ENCODE measurements around the gene IVNS1ABP.
"Not testable (repeated sequence)": the region's sequence is repeated elsewhere in the genome, so short reads cannot be mapped to it uniquely, and the experiment has no call there.

The IVNS1ABP gene

GRCh38 chr1:185260611-185261010 lies 56.4 kb downstream of the IVNS1ABP start:
- no peak overlapping the region for H3K4me3 ChIP-seq (ENCODE audit: low read length)
- DNase-seq (ENCODE audit: low read depth), result no peak
- TF ChIP-seq, protein P1, sequence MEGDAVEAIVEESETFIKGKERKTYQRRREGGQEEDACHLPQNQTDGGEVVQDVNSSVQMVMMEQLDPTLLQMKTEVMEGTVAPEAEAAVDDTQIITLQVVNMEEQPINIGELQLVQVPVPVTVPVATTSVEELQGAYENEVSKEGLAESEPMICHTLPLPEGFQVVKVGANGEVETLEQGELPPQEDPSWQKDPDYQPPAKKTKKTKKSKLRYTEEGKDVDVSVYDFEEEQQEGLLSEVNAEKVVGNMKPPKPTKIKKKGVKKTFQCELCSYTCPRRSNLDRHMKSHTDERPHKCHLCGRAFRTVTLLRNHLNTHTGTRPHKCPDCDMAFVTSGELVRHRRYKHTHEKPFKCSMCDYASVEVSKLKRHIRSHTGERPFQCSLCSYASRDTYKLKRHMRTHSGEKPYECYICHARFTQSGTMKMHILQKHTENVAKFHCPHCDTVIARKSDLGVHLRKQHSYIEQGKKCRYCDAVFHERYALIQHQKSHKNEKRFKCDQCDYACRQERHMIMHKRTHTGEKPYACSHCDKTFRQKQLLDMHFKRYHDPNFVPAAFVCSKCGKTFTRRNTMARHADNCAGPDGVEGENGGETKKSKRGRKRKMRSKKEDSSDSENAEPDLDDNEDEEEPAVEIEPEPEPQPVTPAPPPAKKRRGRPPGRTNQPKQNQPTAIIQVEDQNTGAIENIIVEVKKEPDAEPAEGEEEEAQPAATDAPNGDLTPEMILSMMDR (conservative IDR thresholded peaks at IDR 0.05; ENCODE audit: low read depth, low read length), result no peak

GRCh38 chr1:185258676-185259075 lies 58.4 kb downstream of the IVNS1ABP start:
- TF ChIP-seq, protein P1 (conservative IDR thresholded peaks at IDR 0.05; ENCODE audit: low read depth, low read length), result no peak
- H3K4me3 ChIP-seq (ENCODE audit: low read length), result no peak overlapping the region
- DNase-seq (ENCODE audit: low read depth), result no peak

GRCh38 chr1:185257950-185258208 lies 59.2 kb downstream of the IVNS1ABP start:
- DNase-seq (ENCODE audit: low read depth), result no peak
- TF ChIP-seq, protein P1 (conservative IDR thresholded peaks at IDR 0.05; ENCODE audit: low read depth, low read length), result no peak
- no peak overlapping the region for H3K4me3 ChIP-seq (ENCODE audit: low read length)

DNA sequence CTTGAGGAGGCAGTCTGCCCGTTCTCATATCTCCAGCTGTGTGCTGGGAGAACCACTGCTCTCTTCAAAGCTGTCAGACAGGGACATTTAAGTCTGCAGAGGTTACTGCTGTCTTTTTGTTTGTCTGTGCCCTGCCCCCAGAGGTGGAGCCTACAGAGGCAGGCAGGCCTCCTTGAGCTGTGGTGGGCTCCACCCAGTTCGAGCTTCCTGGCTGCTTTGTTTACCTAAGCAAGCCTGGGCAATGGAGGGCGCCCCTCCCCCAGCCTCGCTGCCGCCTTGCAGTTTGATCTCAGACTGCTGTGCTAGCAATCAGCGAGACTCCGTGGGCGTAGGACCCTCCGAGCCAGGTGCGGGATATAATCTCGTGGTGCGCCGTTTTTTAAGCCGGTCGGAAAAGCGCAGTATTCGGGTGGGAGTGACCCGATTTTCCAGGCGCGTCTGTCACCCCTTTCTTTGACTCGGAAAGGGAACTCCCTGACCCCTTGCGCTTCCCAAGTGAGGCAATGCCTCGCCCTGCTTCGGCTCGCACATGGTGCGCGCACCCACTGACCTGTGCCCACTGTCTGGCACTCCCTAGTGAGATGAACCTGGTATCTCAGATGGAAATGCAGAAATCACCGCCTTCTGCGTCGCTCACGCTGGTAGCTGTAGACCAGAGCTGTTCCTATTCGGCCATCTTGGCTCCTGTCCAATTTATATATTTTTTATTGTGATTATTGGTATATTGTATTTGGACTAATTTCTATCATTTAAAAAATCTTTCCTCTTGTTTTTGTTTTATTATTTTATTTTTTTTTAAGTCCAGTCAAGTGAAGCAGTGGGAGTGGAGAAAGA lies 59.7 kb downstream of the IVNS1ABP start:
- H3K4me3 ChIP-seq (ENCODE audit: low read length); DNase-seq (ENCODE audit: low read depth): not testable (repeated sequence)

GRCh38 chr1:185255595-185255994 lies 61.4 kb downstream of the IVNS1ABP start:
- not testable (repeated sequence) for DNase-seq (ENCODE audit: low read depth); H3K4me3 ChIP-seq (ENCODE audit: low read length)

DNA sequence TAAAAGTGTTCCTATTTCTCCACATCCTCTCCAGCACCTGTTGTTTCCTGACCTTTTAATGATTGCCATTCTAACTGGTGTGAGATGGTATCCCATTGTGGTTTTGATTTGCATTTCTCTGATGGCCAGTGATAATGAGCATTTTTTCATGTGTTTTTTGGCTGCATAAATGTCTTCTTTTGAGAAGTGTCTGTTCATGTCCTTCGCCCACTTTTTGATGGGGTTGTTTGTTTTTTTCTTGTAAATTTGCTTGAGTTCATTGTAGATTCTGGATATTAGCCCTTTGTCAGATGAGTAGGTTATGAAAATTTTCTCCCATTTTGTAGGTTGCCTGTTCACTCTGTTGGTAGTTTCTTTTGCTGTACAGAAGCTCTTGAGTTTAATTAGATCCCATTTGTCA lies 64.6 kb downstream of the IVNS1ABP start:
- H3K4me3 ChIP-seq (ENCODE audit: low read length); DNase-seq (ENCODE audit: low read depth): not testable (repeated sequence)

- not testable (repeated sequence) for H3K4me3 ChIP-seq (ENCODE audit: low read length); DNase-seq (ENCODE audit: low read depth)
Measured at GRCh38 chr1:185251928-185252327, 65.1 kb downstream of the IVNS1ABP start.

GRCh38 chr1:185250063-185250462 lies 67.0 kb downstream of the IVNS1ABP start:
- no peak for DNase-seq (ENCODE audit: low read depth)
- H3K4me3 ChIP-seq (ENCODE audit: low read length), result no peak overlapping the region
- TF ChIP-seq, protein P1 (conservative IDR thresholded peaks at IDR 0.05; ENCODE audit: low read depth, low read length), result no peak

GRCh38 chr1:185249563-185249962 lies 67.5 kb downstream of the IVNS1ABP start:
- no peak for DNase-seq (ENCODE audit: low read depth)

More at GRCh38 chr1:185249563-185249962, 67.5 kb downstream of the IVNS1ABP start:
- no peak overlapping the region for H3K4me3 ChIP-seq (ENCODE audit: low read length)
- TF ChIP-seq, protein P1 (conservative IDR thresholded peaks at IDR 0.05; ENCODE audit: low read depth, low read length), result no peak
